ENCODE measurements around the gene ENO1.

Gene ENO1

GRCh38 chr1:8845104-8846097 lies 33.1 kb downstream of the ENO1 start:
- Histone ChIP-seq H3K36me3 (no peaks in the 10 kb centered on the region), H3K4me3 (ENCODE audit: low read depth, low read length) (no peak overlapping the region)

GRCh38 chr1:8844501-8845006 lies 33.9 kb downstream of the ENO1 start:
- no peaks in the 10 kb centered on the region for H3K9me3 ChIP-seq
- H3K27me3 ChIP-seq = no peaks in the 10 kb centered on the region
- no peak for TF ChIP-seq CTCF (IDR thresholded peaks at IDR 0.05; ENCODE audit: low read depth, low read length)
- no peaks in the 10 kb centered on the region for H3K36me3 ChIP-seq
- H3K4me3 ChIP-seq (ENCODE audit: low read depth, low read length) = no peak overlapping the region
- no peak for DNase-seq
- no peaks in the 10 kb centered on the region for H3K4me1 ChIP-seq

More at GRCh38 chr1:8845104-8846097, 33.1 kb downstream of the ENO1 start:
- TF ChIP-seq CTCF (IDR thresholded peaks at IDR 0.05; ENCODE audit: low read depth, low read length) = no peak
- DNase-seq = no peak
- no peaks in the 10 kb centered on the region for H3K27me3 ChIP-seq
- H3K9me3 ChIP-seq = no peaks in the 10 kb centered on the region
- H3K4me1 ChIP-seq = no peaks in the 10 kb centered on the region

- DNase-seq = no peak
- Histone ChIP-seq H3K4me3 (ENCODE audit: low read depth, low read length) (no peak overlapping the region), H3K4me1 (no peaks in the 10 kb centered on the region), H3K9me3 (no peaks in the 10 kb centered on the region), H3K36me3 (no peaks in the 10 kb centered on the region), H3K27me3 (no peaks in the 10 kb centered on the region)
- no peak for TF ChIP-seq CTCF (IDR thresholded peaks at IDR 0.05; ENCODE audit: low read depth, low read length)
Observed at GRCh38 chr1:8841395-8841794, 37.1 kb downstream of the ENO1 start.

GRCh38 chr1:8839990-8840389 lies 38.5 kb downstream of the ENO1 start:
- no peaks in the 10 kb centered on the region for H3K36me3 ChIP-seq

GRCh38 chr1:8835941-8836643 lies 42.4 kb downstream of the ENO1 start:
- Histone ChIP-seq H3K9me3 (no peaks in the 10 kb centered on the region), H3K4me3 (ENCODE audit: low read depth, low read length) (no peak overlapping the region), H3K27me3 (no peaks in the 10 kb centered on the region), H3K36me3 (no peaks in the 10 kb centered on the region), H3K4me1 (no peaks in the 10 kb centered on the region)
- TF ChIP-seq CTCF (IDR thresholded peaks at IDR 0.05; ENCODE audit: low read depth, low read length) = no peak
- no peak for DNase-seq

More at GRCh38 chr1:8839990-8840389, 38.5 kb downstream of the ENO1 start:
- no peaks in the 10 kb centered on the region for H3K4me1 ChIP-seq
- H3K4me3 ChIP-seq (ENCODE audit: low read depth, low read length) = no peak overlapping the region
- H3K27me3 ChIP-seq = no peaks in the 10 kb centered on the region
- DNase-seq = no peak
- TF ChIP-seq CTCF (IDR thresholded peaks at IDR 0.05; ENCODE audit: low read depth, low read length) = no peak
- H3K9me3 ChIP-seq = no peaks in the 10 kb centered on the region
